ENCODE results near the gene SIGLEC7.

DNA sequence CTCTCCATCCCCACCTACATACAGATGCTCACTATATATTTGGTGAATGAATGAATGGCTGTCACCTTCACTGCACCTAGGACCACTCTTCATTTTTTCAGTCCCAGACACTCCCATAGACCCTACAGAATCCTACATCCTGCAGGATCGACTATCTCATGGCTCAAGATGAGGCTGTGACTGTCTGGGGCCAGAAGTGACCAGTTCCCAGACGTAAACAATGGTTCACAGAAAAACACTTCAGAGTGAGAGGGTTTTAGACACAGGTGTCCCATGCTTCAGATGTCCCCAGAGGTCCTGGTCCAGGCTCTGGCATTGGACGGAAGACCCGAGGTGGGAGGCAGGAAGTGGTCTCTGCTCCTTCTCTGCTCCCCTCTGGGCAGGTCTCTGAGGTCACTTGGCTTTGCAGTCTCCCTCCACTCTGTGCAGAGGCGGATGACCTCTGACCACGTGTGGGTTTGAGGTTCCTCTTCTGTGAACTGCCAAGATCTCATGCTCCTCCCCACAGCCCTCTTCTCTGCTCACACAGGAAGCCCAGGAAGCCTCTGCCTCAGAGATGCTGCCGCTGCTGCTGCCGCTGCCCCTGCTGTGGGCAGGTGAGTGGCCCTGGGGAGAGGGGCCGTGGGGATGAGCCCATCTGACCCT lies 24.9 kb downstream of the SIGLEC7 start:
- TF ChIP-seq, protein P1, sequence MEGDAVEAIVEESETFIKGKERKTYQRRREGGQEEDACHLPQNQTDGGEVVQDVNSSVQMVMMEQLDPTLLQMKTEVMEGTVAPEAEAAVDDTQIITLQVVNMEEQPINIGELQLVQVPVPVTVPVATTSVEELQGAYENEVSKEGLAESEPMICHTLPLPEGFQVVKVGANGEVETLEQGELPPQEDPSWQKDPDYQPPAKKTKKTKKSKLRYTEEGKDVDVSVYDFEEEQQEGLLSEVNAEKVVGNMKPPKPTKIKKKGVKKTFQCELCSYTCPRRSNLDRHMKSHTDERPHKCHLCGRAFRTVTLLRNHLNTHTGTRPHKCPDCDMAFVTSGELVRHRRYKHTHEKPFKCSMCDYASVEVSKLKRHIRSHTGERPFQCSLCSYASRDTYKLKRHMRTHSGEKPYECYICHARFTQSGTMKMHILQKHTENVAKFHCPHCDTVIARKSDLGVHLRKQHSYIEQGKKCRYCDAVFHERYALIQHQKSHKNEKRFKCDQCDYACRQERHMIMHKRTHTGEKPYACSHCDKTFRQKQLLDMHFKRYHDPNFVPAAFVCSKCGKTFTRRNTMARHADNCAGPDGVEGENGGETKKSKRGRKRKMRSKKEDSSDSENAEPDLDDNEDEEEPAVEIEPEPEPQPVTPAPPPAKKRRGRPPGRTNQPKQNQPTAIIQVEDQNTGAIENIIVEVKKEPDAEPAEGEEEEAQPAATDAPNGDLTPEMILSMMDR (IDR thresholded peaks at IDR 0.05): no peak
- TF ChIP-seq POLR2AphosphoS5 (IDR thresholded peaks at IDR 0.05): no peak
- no peak for TF ChIP-seq EP300 (IDR thresholded peaks at IDR 0.05)

Measured in suprapubic skin (tissue), 4 donors.